HL-60/S4 treated with retinoic acid at 250 ng/mL for 4 days and 3 days (cell line): ENCODE results near the gene RAPGEF5.

Source experiments
- in situ Hi-C: fragments of 300-500 bp; cut with MboI; formaldehyde crosslinking; loops from 2 replicates; pipeline ENCODE4 v1.7.0; 2022; ENCODE audit warnings: low sequenced_read_pairs

The RAPGEF5 gene

GRCh38 chr7:22356701-22357310 lies at the start of gene RAPGEF5:
TSS of gene RAPGEF5 (minus strand) at chr7:22357154. CDS start at chr7:22357060, 94 bp downstream.
- in situ Hi-C loops = no loop called here

GRCh38 chr7:22406715-22407114 lies 49.8 kb upstream of the RAPGEF5 start:
- in situ Hi-C loops = no loop called here

- in situ Hi-C loops = no loop called here
Measured at GRCh38 chr7:22404421-22405023, 47.6 kb upstream of the RAPGEF5 start.

- in situ Hi-C loops = no loop called here
Measured at GRCh38 chr7:22403344-22403743, 46.4 kb upstream of the RAPGEF5 start.

- in situ Hi-C loops = no loop called here
Measured at GRCh38 chr7:22402250-22402649, 45.3 kb upstream of the RAPGEF5 start.

GRCh38 chr7:22400936-22401553 lies 44.1 kb upstream of the RAPGEF5 start:
- in situ Hi-C loops = no loop called here

- in situ Hi-C loops = no loop called here
Measured at GRCh38 chr7:22400150-22400814, 43.3 kb upstream of the RAPGEF5 start.

- in situ Hi-C loops = no loop called here
Measured at GRCh38 chr7:22399546-22399945, 42.6 kb upstream of the RAPGEF5 start.

- in situ Hi-C loops = no loop called here
Measured at GRCh38 chr7:22399091-22399490, 42.1 kb upstream of the RAPGEF5 start.

- in situ Hi-C loops = no loop called here
Measured at GRCh38 chr7:22397981-22398380, 41.0 kb upstream of the RAPGEF5 start.

- in situ Hi-C loops = no loop called here
Measured at GRCh38 chr7:22395222-22395621, 38.3 kb upstream of the RAPGEF5 start.

- in situ Hi-C loops = no loop called here
Measured at GRCh38 chr7:22394739-22395138, 37.8 kb upstream of the RAPGEF5 start.

GRCh38 chr7:22393913-22394729 lies 37.2 kb upstream of the RAPGEF5 start:
- in situ Hi-C loops = no loop called here

GRCh38 chr7:22390516-22390915 lies 33.6 kb upstream of the RAPGEF5 start:
- in situ Hi-C loops = no loop called here

GRCh38 chr7:22389892-22390291 lies 32.9 kb upstream of the RAPGEF5 start:
- in situ Hi-C loops = no loop called here

GRCh38 chr7:22387583-22387982 lies 30.6 kb upstream of the RAPGEF5 start:
- in situ Hi-C loops = no loop called here

GRCh38 chr7:22386865-22387264 lies 29.9 kb upstream of the RAPGEF5 start:
- in situ Hi-C loops = no loop called here

- in situ Hi-C loops = no loop called here
Measured at GRCh38 chr7:22386206-22386858, 29.4 kb upstream of the RAPGEF5 start.

- in situ Hi-C loops = no loop called here
Measured at GRCh38 chr7:22385326-22385725, 28.4 kb upstream of the RAPGEF5 start.

GRCh38 chr7:22380333-22380732 lies 23.4 kb upstream of the RAPGEF5 start:
- in situ Hi-C loops = no loop called here
